Neural progenitor cell (in vitro differentiated cells): Measurements from ENCODE around the gene RAMACL.

Experiments
- EZH2 ChIP-seq: fragments of 200-600 bp; sonication (generic); IDR thresholded peaks from 2 replicates; pipeline ENCODE4 v1.6.1; 2017; ENCODE audit warnings: antibody characterized with exemption, mild to moderate bottlenecking, moderate library complexity
- TF ChIP-seq, protein P1 (sequence below): fragments of 200-600 bp; sonication (generic); IDR thresholded peaks from 2 replicates; pipeline ENCODE4 v1.5.1; 2017; ENCODE audit warnings: antibody characterized with exemption, mild to moderate bottlenecking

DNA sequence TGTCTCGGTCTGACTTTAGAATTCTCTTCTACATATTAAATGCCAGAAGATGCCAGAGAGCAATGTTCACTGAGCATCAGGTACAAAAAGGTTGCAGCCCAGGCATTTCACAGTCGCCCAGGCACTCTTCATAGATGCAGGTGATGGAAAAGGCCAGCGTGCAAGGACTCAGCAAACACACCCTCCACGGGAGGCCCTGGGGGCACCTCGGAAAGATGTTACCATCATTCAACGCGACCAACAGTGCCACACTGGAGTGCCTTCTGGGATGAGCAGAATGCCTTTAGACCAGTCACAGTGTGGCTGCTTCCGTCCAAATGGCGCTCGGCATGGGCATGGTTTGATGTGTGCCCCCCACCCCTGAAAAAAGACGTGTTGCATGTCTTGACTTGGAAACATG lies 4.5 kb upstream of the RAMACL start:
- TF ChIP-seq, protein P1, sequence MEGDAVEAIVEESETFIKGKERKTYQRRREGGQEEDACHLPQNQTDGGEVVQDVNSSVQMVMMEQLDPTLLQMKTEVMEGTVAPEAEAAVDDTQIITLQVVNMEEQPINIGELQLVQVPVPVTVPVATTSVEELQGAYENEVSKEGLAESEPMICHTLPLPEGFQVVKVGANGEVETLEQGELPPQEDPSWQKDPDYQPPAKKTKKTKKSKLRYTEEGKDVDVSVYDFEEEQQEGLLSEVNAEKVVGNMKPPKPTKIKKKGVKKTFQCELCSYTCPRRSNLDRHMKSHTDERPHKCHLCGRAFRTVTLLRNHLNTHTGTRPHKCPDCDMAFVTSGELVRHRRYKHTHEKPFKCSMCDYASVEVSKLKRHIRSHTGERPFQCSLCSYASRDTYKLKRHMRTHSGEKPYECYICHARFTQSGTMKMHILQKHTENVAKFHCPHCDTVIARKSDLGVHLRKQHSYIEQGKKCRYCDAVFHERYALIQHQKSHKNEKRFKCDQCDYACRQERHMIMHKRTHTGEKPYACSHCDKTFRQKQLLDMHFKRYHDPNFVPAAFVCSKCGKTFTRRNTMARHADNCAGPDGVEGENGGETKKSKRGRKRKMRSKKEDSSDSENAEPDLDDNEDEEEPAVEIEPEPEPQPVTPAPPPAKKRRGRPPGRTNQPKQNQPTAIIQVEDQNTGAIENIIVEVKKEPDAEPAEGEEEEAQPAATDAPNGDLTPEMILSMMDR: no peak
- TF ChIP-seq EZH2: no peak
